Measurements from ENCODE around the gene PRKAR2A.

PRKAR2A gene

DNA sequence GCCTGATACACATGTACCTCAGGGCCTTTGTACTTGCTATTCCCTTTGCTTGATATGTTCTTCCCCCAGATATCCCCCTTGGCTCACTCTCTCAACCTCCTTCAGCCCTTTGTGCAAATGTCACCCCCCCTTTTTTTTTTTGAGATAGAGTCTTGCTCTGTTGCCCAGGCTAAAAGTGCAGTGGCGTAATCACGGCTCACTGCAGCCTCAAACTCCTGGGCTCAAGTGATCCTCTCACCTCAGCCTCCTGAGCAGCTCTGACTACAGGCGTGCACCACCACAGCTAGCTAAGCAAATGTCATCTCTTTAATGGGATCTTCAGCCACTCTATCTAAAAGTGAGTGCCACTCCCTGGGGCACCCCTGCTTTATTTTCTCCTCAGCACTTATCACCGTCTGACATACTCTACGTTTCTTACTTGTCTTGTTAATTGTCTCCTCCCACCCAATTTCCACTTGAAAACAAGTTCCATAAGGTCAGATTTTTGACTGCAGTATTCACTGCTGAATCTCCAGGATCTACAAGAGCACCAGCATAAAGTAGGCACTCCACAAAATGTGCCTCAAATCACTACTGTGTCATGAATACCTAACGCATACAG, 145.3 kb downstream of the PRKAR2A start:
- TF ChIP-seq, protein P1, sequence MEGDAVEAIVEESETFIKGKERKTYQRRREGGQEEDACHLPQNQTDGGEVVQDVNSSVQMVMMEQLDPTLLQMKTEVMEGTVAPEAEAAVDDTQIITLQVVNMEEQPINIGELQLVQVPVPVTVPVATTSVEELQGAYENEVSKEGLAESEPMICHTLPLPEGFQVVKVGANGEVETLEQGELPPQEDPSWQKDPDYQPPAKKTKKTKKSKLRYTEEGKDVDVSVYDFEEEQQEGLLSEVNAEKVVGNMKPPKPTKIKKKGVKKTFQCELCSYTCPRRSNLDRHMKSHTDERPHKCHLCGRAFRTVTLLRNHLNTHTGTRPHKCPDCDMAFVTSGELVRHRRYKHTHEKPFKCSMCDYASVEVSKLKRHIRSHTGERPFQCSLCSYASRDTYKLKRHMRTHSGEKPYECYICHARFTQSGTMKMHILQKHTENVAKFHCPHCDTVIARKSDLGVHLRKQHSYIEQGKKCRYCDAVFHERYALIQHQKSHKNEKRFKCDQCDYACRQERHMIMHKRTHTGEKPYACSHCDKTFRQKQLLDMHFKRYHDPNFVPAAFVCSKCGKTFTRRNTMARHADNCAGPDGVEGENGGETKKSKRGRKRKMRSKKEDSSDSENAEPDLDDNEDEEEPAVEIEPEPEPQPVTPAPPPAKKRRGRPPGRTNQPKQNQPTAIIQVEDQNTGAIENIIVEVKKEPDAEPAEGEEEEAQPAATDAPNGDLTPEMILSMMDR (IDR thresholded peaks at IDR 0.05; ENCODE audit: insufficient read depth, missing control alignments), result no peak
- no peak for DNase-seq (ENCODE audit: insufficient read length, low spot score)
- no peak for FAIRE-seq

DNA sequence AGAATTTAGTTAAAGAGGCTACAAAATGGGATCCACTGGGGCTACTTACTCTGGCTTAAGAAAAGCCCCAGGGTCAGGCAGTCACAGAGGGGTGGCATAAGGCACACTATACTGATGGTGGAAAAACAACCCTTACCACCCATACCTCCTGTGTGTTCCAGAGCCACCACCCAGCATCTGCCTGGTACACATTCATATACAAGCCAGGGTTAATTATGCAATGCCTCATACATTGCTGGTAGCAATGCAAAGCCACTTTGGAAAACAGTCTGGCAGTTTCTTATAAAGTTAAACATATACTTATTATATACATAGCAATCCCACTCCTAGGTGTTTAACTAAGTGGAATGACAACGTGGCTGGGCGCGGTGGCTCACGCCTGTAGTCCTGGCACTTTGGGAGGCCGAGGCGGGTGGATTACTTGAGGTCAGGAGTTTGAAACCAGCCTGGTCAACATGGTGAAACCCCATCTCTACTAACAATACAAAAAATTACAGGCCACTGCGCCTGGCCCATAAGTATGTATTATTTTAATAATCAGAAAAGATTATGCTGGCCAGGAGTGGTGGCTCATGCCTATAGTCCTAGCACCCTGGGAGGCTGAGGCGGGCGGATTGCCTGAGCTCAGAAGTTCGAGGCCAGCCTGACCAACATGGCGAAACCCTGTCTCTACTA, 146.8 kb downstream of the PRKAR2A start:
- no peak for DNase-seq (ENCODE audit: insufficient read length, low spot score)
- FAIRE-seq, result no peak
- TF ChIP-seq, protein P1 (IDR thresholded peaks at IDR 0.05; ENCODE audit: insufficient read depth, missing control alignments), result no peak

DNA sequence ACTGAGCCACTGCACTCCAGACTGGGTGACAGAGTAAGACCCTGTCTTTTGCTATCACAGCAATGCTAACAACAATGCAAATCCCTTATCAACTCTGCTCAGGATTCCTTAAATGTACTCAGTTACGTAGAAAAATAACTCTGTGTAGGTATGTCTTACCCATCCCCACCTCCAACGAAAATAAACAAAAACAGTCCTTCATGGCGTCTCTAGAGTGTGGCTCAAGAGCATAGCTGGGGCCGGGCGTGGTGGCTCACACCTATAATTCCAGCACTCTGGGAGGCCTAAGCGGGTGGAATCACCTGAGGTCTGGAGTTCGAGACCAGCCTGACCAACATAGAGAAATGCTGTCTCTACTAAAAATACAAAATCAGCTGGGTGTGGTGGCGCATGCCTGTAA, 148.8 kb downstream of the PRKAR2A start:
- DNase-seq (ENCODE audit: insufficient read length, low spot score), result no peak
- TF ChIP-seq, protein P1 (IDR thresholded peaks at IDR 0.05; ENCODE audit: insufficient read depth, missing control alignments), result no peak
- FAIRE-seq, result no peak

DNA sequence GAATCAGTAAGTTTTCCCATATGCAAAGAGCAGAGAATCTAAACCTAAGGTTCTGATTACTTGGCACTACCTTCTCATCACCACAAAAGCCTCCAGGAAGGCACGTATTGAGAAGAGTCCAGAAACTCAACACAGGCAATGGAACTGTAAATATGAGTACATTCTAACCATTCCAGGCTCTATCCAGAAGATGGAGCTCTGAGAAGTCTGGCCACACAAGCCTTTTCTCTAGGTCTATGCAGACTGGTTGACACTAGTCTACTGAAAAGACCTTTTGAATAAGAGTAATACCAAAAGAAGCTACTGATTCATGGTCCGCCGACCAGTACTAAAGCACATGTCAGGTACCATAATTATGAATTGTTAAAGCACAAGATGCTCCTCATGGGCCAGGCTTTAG, 149.7 kb downstream of the PRKAR2A start:
- no peak for DNase-seq (ENCODE audit: insufficient read length, low spot score)
- no peak for FAIRE-seq
- TF ChIP-seq, protein P1 (IDR thresholded peaks at IDR 0.05; ENCODE audit: insufficient read depth, missing control alignments), result no peak

DNA sequence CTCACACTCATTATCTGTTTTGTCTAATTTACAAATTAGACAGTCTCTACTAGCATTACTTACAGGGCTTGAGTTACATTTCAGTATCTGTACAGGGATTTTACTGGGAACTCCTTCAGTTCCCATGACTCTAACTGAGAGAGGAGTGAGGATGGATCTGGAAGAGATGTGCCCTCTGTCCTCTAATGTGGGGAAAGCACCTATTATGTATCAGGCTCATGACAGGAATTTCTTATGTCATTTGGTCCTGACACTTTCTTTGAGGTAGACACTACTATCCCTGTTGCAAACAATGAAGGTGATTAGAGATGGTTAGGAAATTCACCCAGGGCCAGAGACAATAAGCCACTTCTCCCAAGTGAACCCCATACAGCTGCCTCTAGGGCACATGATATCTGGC, 151.1 kb downstream of the PRKAR2A start:
- FAIRE-seq (no peak), DNase-seq (ENCODE audit: insufficient read length, low spot score) (no peak)
- TF ChIP-seq, protein P1 (IDR thresholded peaks at IDR 0.05; ENCODE audit: insufficient read depth, missing control alignments), result no peak

Data from D721Med (cell line).